Esophagus muscularis mucosa (tissue), 4 donors: ENCODE measurements around the gene PPP2R5C. TPM values are rescaled to one million over a fixed set of nuclear protein-coding genes. Genes with fewer than 3 reads are reported as not detected.

ENCODE experiments used
- DNase-seq: peaks from one replicate; pipeline ENCODE4 v3.0.0-alpha.2; 2017; ENCODE audit errors: extremely low spot score
- H3K27ac ChIP-seq, 4 donors: fragments of 200-600 bp; sonication (generic); replicated peaks in 1 of 4; 1 replicate in 3 of 4; 2 replicates in 1 of 4; pipeline ENCODE4 v1.5.1; 2016 to 2019; ENCODE audit warnings: mild to moderate bottlenecking in 1 of 4
- H3K27me3 ChIP-seq, 4 donors: fragments of 200-600 bp; sonication (generic); one replicate each; pipeline versions ENCODE4 v1.5.1 to v1.6.0; 2016 to 2019
- H3K36me3 ChIP-seq, 4 donors: fragments of 200-600 bp; sonication (generic); one replicate each; pipeline ENCODE4 v1.5.1; 2016 to 2019
- H3K4me1 ChIP-seq, 4 donors: fragments of 200-600 bp; sonication (generic); one replicate each; pipeline ENCODE4 v1.5.1; 2016 to 2019
- H3K4me3 ChIP-seq, 4 donors: fragments of 200-600 bp; sonication (generic); 1 replicate in 2 of 4; 2 replicates in 2 of 4; pipeline ENCODE4 v1.5.1; 2016 to 2019; ENCODE audit warnings: mild to moderate bottlenecking in 4 of 4, moderate library complexity in 1 of 4
- H3K9me3 ChIP-seq, 4 donors: fragments of 200-600 bp; sonication (generic); 1 replicate in 3 of 4; 2 replicates in 1 of 4; pipeline ENCODE4 v1.5.1; 2016 to 2019
- EP300 ChIP-seq: sonication (generic); formaldehyde crosslinking; IDR thresholded peaks from one replicate; pipeline ENCODE4 v1.6.1; 2017; ENCODE audit warnings: antibody characterized with exemption
- POLR2A ChIP-seq: fragments of 450-650 bp; IDR thresholded peaks from one replicate; pipeline ENCODE4 v1.6.1; 2017; ENCODE audit warnings: antibody characterized with exemption, moderate library complexity, mild to moderate bottlenecking, low read depth
- POLR2AphosphoS5 ChIP-seq, 2 donors: sonication (generic); formaldehyde crosslinking; IDR thresholded peaks; one replicate each; pipeline ENCODE4 v1.6.1; 2017; ENCODE audit warnings: antibody characterized with exemption in 2 of 2
- WGBS: methylation state at CpG from one replicate; pipeline ENCODE4 v1.1.5; 2018; 5-methylcytosine and 5-hydroxymethylcytosine counted together
- intact Hi-C: fragments of 100-400 bp; cut with DNase I; formaldehyde crosslinking; loops from one replicate; pipeline ENCODE4 v1.15.1; 2023
- total RNA-seq, 4 donors: library from RNA; depleted of rRNA; stranded (reverse); fragments of >200 nt; gene quantifications; one replicate each; pipeline versions ENCODE4 v1.1.0 to v1.2.1, GENCODE V29; 2016
- TF ChIP-seq, protein P1 (sequence below), 3 experiments: fragments of 200-600 bp in 2 of 3; fragments of 450-650 bp in 1 of 3; sonication (generic) in 2 of 3; IDR thresholded peaks; one replicate each; pipeline ENCODE4 v1.5.1; 2017 to 2019; ENCODE audit warnings: antibody characterized with exemption in 3 of 3, mild to moderate bottlenecking in 2 of 3, moderate library complexity in 1 of 3

The PPP2R5C gene
- total RNA-seq, 4 donors from 2014 or later = 103 to 142 (median 131) TPM

DNA sequence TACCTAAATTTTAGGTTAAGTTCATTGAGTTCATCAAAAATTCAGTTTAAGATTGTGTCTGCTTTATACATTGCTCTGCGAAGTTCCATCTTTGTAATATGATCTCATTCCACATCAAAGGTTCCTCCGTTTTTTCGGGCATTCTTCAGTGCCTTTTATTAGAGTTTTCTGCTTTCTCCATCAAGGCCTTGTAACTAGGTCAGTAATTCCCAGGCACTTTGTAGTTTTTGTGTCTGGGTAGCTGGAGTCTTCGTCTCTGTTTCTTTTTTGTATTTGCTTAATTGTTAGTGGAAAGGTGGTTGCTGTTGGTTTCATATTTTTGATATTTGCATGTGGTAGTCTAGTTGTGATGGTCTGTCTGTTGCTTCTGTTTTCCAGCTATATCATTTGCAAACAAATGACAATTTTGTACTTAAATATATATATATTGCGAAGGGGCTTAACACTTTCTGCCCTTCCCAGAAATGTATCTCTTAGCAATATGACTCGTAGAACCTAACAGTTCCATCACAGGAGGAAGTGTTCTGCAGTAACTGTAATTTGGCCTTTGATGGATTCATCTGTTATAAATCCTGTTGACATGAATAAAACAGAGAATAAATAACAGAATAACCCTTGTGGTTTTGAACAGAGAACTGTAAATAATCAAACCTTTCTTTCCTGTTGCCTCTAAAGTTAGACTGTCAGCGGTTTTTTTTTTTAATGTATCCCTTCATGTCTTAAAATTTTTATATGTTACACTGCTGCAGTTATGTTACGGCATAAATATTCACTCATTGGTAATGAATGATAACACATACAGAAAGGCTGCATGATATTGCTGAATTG lies 114.4 kb downstream of the PPP2R5C start:
- Histone ChIP-seq H3K36me3 (peaks cover 0 to 6% (median 0%) of the 10 kb centered on the region in 4 donors), H3K4me1 (peaks cover 36 to 75% (median 63%) of the 10 kb centered on the region in 4 donors), H3K27ac (peak overlapping the region; percentile 9 to 78 (median 68)), H3K9me3 (no peaks in the 10 kb centered on the region), H3K4me3 (no peak overlapping the region), H3K27me3 (no peaks in the 10 kb centered on the region)
- no peak for TF ChIP-seq POLR2AphosphoS5 (IDR thresholded peaks at IDR 0.05)
- TF ChIP-seq, protein P1, sequence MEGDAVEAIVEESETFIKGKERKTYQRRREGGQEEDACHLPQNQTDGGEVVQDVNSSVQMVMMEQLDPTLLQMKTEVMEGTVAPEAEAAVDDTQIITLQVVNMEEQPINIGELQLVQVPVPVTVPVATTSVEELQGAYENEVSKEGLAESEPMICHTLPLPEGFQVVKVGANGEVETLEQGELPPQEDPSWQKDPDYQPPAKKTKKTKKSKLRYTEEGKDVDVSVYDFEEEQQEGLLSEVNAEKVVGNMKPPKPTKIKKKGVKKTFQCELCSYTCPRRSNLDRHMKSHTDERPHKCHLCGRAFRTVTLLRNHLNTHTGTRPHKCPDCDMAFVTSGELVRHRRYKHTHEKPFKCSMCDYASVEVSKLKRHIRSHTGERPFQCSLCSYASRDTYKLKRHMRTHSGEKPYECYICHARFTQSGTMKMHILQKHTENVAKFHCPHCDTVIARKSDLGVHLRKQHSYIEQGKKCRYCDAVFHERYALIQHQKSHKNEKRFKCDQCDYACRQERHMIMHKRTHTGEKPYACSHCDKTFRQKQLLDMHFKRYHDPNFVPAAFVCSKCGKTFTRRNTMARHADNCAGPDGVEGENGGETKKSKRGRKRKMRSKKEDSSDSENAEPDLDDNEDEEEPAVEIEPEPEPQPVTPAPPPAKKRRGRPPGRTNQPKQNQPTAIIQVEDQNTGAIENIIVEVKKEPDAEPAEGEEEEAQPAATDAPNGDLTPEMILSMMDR (IDR thresholded peaks at IDR 0.05) = no peak
- no peak for DNase-seq
- intact Hi-C loops = no loop called here
- WGBS = 48% methylated on average over 8 of the region's 8 CpGs

DNA sequence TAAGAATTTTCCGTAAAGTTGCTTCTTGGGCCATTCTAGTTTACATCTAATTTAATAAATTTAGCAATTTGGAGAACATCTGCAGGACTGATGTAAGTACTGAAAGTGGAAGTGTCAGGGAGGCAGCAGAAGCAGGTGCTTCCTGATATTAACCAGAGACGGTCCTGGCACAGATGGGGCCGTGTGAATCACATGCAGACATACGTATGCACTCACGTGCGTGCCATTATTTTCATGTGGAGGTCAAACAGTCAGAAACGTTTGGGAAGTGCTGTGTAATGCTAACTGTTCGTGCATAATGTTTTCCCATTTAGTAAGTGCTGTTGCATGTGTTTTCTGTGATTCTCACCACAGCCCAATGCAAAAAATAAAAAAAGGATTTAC lies 115.0 kb downstream of the PPP2R5C start:
- H3K4me3 ChIP-seq = no peak overlapping the region
- peak; percentile 87 for TF ChIP-seq EP300
- TF ChIP-seq POLR2AphosphoS5 (IDR thresholded peaks at IDR 0.05) = peak; percentile 90 to 98
- TF ChIP-seq, protein P1 (IDR thresholded peaks at IDR 0.05) = no peak
- no peak for TF ChIP-seq POLR2A
- WGBS = 30% methylated on average over 8 of the region's 8 CpGs
- H3K27ac ChIP-seq = peak overlapping the region; percentile 9 to 78 (median 68)
- peaks cover 36 to 75% (median 63%) of the 10 kb centered on the region in 4 donors for H3K4me1 ChIP-seq
- intact Hi-C loops = no loop called here
- H3K27me3 ChIP-seq = no peaks in the 10 kb centered on the region
- no peaks in the 10 kb centered on the region for H3K9me3 ChIP-seq
- peak; percentile 96 for DNase-seq
- H3K36me3 ChIP-seq = peaks cover 0 to 7% (median 0%) of the 10 kb centered on the region in 4 donors

DNA sequence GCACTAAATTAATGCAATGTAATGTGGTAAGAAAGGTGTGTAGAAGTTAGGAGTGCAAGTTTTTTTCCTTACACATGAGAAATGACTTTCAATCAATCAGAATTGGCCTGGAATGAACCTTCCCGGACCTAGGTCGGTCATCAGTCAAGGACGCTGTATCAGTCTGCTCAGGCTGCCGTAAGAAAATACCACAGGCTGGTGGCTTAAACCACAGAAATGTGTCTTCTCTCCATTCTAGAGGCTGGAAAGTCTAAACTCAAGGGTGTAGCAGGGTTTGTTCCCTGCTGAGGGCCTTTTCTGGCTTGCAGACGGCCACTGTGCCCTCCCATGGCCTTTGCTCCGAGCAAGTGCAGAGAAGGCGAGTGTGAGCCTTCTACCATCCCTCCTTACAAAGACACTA lies 116.3 kb downstream of the PPP2R5C start:
- Histone ChIP-seq H3K27ac (peak overlapping the region in 3 of 4 donors; percentile 62 to 78 (median 70)), H3K4me1 (peaks cover 36 to 67% (median 56%) of the 10 kb centered on the region in 4 donors), H3K27me3 (no peaks in the 10 kb centered on the region), H3K9me3 (no peaks in the 10 kb centered on the region), H3K4me3 (no peak overlapping the region), H3K36me3 (peaks cover 0 to 19% (median 7%) of the 10 kb centered on the region in 4 donors)
- DNase-seq = no peak
- WGBS = 87% methylated on average over 7 of the region's 7 CpGs
- intact Hi-C loops = no loop called here
- TF ChIP-seq POLR2A = no peak
- no peak for TF ChIP-seq POLR2AphosphoS5 (IDR thresholded peaks at IDR 0.05)
- TF ChIP-seq, protein P1 (IDR thresholded peaks at IDR 0.05) = no peak
- TF ChIP-seq EP300 = no peak

DNA sequence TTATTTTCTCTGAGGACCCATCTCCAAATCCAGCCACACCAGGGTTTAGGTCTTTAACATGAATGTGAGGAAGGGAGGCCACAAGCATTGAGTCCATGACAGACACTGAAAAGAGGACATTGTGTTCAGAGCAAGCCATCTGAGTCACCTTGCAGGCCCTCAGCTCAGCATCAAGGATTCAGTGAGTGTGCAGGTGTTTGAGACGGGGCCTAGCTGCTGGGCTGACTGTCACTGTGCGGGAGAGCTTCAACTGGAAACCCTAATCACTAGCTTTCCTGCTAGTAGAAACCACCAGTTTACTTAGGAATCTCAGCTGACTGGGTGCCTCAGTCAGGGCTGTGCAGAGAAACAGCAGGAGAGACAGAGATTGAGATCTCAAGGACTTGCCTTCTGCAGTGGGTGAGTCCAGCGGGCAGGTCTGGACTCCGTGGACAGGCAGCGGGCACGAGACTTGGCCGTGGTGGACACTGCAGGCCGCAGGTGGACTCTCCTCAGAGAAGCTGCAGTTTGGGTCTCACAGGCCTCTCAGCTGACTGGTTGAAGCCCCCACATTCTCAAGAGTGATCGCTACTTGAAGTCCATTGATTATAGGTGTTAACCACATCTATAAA lies 116.8 kb downstream of the PPP2R5C start:
- peak overlapping the region in 2 of 4 donors; percentile 70 to 78 for H3K27ac ChIP-seq
- no peak for DNase-seq

More for the DNA sequence above, 116.8 kb downstream of the PPP2R5C start:
- Histone ChIP-seq H3K36me3 (peaks cover 1 to 25% (median 8%) of the 10 kb centered on the region in 4 donors), H3K9me3 (no peaks in the 10 kb centered on the region), H3K4me3 (no peak overlapping the region), H3K27me3 (no peaks in the 10 kb centered on the region), H3K4me1 (peaks cover 36 to 64% (median 51%) of the 10 kb centered on the region in 4 donors)
- TF ChIP-seq, protein P1 (IDR thresholded peaks at IDR 0.05) = no peak
- no peak for TF ChIP-seq POLR2AphosphoS5 (IDR thresholded peaks at IDR 0.05)
- no peak for TF ChIP-seq EP300
- TF ChIP-seq POLR2A = no peak
- 96% methylated on average over 9 of the region's 9 CpGs for WGBS
- intact Hi-C loops = no loop called here
